HepG2 (cell line): ENCODE data around the gene KCND1. TPM values are rescaled to one million over a fixed set of nuclear protein-coding genes. Genes with fewer than 3 reads are reported as not detected.

ENCODE experiments used
- ARID2 ChIP-seq: sonication (generic); formaldehyde crosslinking; IDR thresholded peaks from 2 replicates; pipeline ENCODE4 v1.8.1; 2022; ENCODE audit warnings: mild to moderate bottlenecking, missing genetic modification reagents, borderline replicate concordance
- BCL6 ChIP-seq: IDR thresholded peaks from 2 replicates; pipeline ENCODE4 v1.6.1; 2016; ENCODE audit warnings: missing genetic modification reagents, missing compliant biosample characterization
- HNF4G ChIP-seq, 2 experiments: sonication (generic) in 1 of 2; formaldehyde crosslinking in 1 of 2; IDR thresholded peaks; 2 replicates each; pipeline versions ENCODE4 v1.4.0 to v1.6.1; 2011 to 2020; ENCODE audit warnings: borderline replicate concordance in 2 of 2, low read depth in 2 of 2, mild to moderate bottlenecking in 2 of 2, low read length in 1 of 2, missing genetic modification reagents in 1 of 2, moderate library complexity in 1 of 2
- KLF12 ChIP-seq: sonication (generic); formaldehyde crosslinking; IDR thresholded peaks from 2 replicates; pipeline ENCODE4 v1.4.0; 2020; ENCODE audit warnings: missing genetic modification reagents, borderline replicate concordance
- NFIB ChIP-seq: sonication (generic); formaldehyde crosslinking; IDR thresholded peaks from 2 replicates; pipeline ENCODE4 v1.9.0; 2021; ENCODE audit warnings: missing genetic modification reagents, mild to moderate bottlenecking, borderline replicate concordance
- NFKBIZ ChIP-seq: IDR thresholded peaks from 2 replicates; pipeline ENCODE4 v1.6.1; 2018; ENCODE audit warnings: missing genetic modification reagents, missing compliant biosample characterization
- NONO ChIP-seq, 2 experiments: fragments of 450-650 bp in 1 of 2; sonication (generic) in 1 of 2; formaldehyde crosslinking in 1 of 2; IDR thresholded peaks in 1 of 2; conservative IDR thresholded peaks in 1 of 2; 2 replicates each; pipeline versions ENCODE4 v1.6.1 to v1.8.0; 2017 to 2022; ENCODE audit warnings: mild to moderate bottlenecking in 1 of 2, missing genetic modification reagents in 1 of 2, moderate library complexity in 1 of 2
- RFX1 ChIP-seq: fragments of 450-650 bp; IDR thresholded peaks from 2 replicates; pipeline ENCODE4 v1.6.1; 2017
- SATB2 ChIP-seq: sonication (generic); formaldehyde crosslinking; IDR thresholded peaks from 2 replicates; pipeline ENCODE4 v1.5.0; 2020; ENCODE audit warnings: missing genetic modification reagents
- SUZ12 ChIP-seq: fragments of 150-350 bp; IDR thresholded peaks from 2 replicates; pipeline ENCODE4 v1.6.1; 2014; ENCODE audit warnings: low read depth, low read length
- TBP ChIP-seq: sonication (generic); formaldehyde crosslinking; IDR thresholded peaks from 2 replicates; pipeline ENCODE4 v1.5.0; 2020; ENCODE audit warnings: missing genetic modification reagents
- TBX2 ChIP-seq: sonication (generic); formaldehyde crosslinking; IDR thresholded peaks from 2 replicates; pipeline ENCODE4 v1.5.0; 2020; ENCODE audit warnings: missing genetic modification reagents, mild to moderate bottlenecking, borderline replicate concordance
- ZBTB7A ChIP-seq: sonication (generic); formaldehyde crosslinking; IDR thresholded peaks from 2 replicates; pipeline ENCODE4 v1.8.0; 2022; ENCODE audit warnings: mild to moderate bottlenecking, missing genetic modification reagents
- ZFP36L1 ChIP-seq: sonication (generic); formaldehyde crosslinking; IDR thresholded peaks from 2 replicates; pipeline ENCODE4 v1.8.0; 2022; ENCODE audit warnings: mild to moderate bottlenecking, missing genetic modification reagents, moderate library complexity
- ZFX ChIP-seq: sonication (generic); formaldehyde crosslinking; IDR thresholded peaks from 2 replicates; pipeline ENCODE4 v1.4.0; 2020; ENCODE audit warnings: mild to moderate bottlenecking, low read depth, missing genetic modification reagents, moderate library complexity
- ZMYM4 ChIP-seq: sonication (generic); formaldehyde crosslinking; IDR thresholded peaks from 2 replicates; pipeline ENCODE4 v1.8.1; 2023; ENCODE audit warnings: mild to moderate bottlenecking, missing genetic modification reagents
- ZNF605 ChIP-seq: sonication (generic); formaldehyde crosslinking; IDR thresholded peaks from 2 replicates; pipeline ENCODE4 v1.8.0; 2022; ENCODE audit warnings: mild to moderate bottlenecking, missing genetic modification reagents
- polyA plus RNA-seq, 8 experiments: library from polyadenylated mRNA; depleted of rRNA in 3 of 8; stranded (reverse) in 7 of 8; unstranded in 1 of 8; fragments of >200 nt; fragmentation: Illumina TruSeq in 4 of 8; extraction: Trizol in 4 of 8; gene quantifications; 2 replicates each; pipeline versions ENCODE4 v1.2.1 to v1.2.3, GENCODE V29; 2011 to 2016; ENCODE audit warnings: low read depth in 4 of 8, missing spikeins in 1 of 8, mixed read lengths in 1 of 8; ENCODE audit not compliant: insufficient read depth in 1 of 8
- total RNA-seq, 5 experiments: library from RNA; depleted of rRNA; stranded (reverse); fragments of >200 nt; fragmentation: Illumina TruSeq; extraction: Trizol; gene quantifications; 2 replicates each; pipeline ENCODE4 v1.2.3, GENCODE V29; 2016; ENCODE audit warnings: low read depth in 1 of 5
- TF ChIP-seq, protein P1 (sequence below): sonication (generic); formaldehyde crosslinking; IDR thresholded peaks from 2 replicates; pipeline ENCODE4 v1.5.0; 2020; ENCODE audit warnings: missing genetic modification reagents
- TF ChIP-seq, protein P2 (sequence below): sonication (generic); formaldehyde crosslinking; IDR thresholded peaks from 2 replicates; pipeline ENCODE4 v1.5.0; 2020; ENCODE audit warnings: mild to moderate bottlenecking, missing genetic modification reagents, borderline replicate concordance
- TF ChIP-seq, protein P3 (sequence below): sonication (generic); formaldehyde crosslinking; IDR thresholded peaks from 2 replicates; pipeline ENCODE4 v1.8.1; 2023; ENCODE audit warnings: mild to moderate bottlenecking, missing genetic modification reagents
- TF ChIP-seq, protein P4 (sequence below): sonication (generic); formaldehyde crosslinking; IDR thresholded peaks from 2 replicates; pipeline ENCODE4 v1.5.1; 2020; ENCODE audit warnings: mild to moderate bottlenecking, missing genetic modification reagents, moderate library complexity

Gene KCND1
- total and polyA plus RNA-seq, 2 of the 13 experiments (the other 11 are each of a cell fraction or from before 2014, with no cell fraction given): 0.07 to 0.30 TPM

DNA sequence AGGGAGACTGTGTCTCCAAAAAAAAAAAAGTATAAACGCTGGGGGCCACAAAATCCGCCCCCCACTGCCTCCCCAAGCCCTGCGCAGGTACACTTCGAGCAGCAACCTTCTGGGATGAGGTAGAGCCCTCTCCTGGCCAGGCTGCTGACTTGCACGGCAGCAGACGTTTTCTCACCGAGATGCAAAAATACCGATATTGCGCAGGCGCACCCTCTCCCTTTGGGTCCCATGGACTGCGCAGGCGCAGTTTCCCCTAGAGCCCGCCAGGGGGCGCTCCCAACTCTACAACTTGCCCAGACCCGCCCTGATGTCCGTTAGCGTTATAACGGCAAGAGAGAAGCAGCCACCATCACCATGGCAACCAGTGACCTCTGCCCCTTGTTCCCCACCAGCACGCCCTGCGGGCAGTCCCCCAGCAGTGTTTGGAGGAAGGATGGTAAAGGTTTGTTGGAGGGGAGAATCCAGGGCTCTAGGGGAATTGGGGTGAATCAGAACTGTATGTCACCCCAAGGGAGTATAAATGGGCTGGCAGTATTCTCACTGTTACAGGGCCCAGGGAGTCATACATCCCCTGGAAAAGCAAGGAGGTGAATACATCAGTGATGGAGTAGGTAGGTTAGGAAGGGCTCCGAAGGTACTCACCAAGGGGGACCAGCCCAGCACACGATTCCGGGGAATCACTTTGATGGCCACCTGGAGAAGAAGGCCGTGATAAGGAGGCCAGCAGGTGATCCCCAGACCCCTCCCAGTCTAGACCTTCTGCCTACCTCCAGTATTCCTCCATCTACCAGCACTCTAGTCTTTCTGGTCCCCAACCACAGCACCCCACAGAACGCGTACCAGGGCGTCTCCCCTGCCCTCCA is 54.3 kb downstream of the KCND1 start (continued):
- TF ChIP-seq RFX1 (peak; percentile 83), NONO (IDR thresholded peaks at IDR 0.05) (no peak), NONO (CRISPR knock-in tag; conservative IDR thresholded peaks at IDR 0.05) (no peak), SUZ12 (no peak), SATB2 (CRISPR knock-in tag) (no peak), BCL6 (CRISPR knock-in tag) (no peak), ZBTB7A (CRISPR knock-in tag) (no peak), TBP (CRISPR knock-in tag) (no peak), ARID2 (CRISPR knock-in tag) (no peak), ZFX (CRISPR knock-in tag) (no peak; the same call in 1 of the 2 replicates), NFKBIZ (CRISPR knock-in tag) (no peak), TBX2 (no peak), ZFP36L1 (CRISPR knock-in tag) (no peak), HNF4G (IDR thresholded peaks at IDR 0.05; ENCODE audit: borderline replicate concordance, low read depth, low read length) (peak; percentile 32; the same call in 1 of the 2 replicates), HNF4G (CRISPR knock-in tag; IDR thresholded peaks at IDR 0.05; ENCODE audit: borderline replicate concordance, low read depth) (no peak), KLF12 (CRISPR knock-in tag) (no peak), ZMYM4 (peak; percentile 50; the same call in 1 of the 2 replicates), NFIB (CRISPR knock-in tag) (no peak), ZNF605 (CRISPR knock-in tag) (peak; percentile 82)
- TF ChIP-seq, protein P1, sequence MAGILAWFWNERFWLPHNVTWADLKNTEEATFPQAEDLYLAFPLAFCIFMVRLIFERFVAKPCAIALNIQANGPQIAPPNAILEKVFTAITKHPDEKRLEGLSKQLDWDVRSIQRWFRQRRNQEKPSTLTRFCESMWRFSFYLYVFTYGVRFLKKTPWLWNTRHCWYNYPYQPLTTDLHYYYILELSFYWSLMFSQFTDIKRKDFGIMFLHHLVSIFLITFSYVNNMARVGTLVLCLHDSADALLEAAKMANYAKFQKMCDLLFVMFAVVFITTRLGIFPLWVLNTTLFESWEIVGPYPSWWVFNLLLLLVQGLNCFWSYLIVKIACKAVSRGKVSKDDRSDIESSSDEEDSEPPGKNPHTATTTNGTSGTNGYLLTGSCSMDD (CRISPR knock-in tag): no peak
- TF ChIP-seq, protein P2, sequence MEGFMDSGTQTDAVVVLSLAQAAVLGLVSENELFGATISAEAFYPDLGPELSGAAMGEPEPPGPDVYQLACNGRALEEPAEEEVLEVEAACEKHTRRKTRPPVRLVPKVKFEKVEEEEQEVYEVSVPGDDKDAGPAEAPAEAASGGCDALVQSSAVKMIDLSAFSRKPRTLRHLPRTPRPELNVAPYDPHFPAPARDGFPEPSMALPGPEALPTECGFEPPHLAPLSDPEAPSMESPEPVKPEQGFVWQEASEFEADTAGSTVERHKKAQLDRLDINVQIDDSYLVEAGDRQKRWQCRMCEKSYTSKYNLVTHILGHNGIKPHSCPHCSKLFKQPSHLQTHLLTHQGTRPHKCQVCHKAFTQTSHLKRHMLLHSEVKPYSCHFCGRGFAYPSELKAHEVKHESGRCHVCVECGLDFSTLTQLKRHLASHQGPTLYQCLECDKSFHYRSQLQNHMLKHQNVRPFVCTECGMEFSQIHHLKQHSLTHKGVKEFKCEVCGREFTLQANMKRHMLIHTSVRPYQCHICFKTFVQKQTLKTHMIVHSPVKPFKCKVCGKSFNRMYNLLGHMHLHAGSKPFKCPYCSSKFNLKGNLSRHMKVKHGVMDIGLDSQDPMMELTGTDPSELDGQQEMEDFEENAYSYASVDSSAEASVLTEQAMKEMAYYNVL: no peak
- TF ChIP-seq, protein P3, sequence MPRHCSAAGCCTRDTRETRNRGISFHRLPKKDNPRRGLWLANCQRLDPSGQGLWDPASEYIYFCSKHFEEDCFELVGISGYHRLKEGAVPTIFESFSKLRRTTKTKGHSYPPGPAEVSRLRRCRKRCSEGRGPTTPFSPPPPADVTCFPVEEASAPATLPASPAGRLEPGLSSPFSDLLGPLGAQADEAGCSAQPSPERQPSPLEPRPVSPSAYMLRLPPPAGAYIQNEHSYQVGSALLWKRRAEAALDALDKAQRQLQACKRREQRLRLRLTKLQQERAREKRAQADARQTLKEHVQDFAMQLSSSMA (CRISPR knock-in tag): no peak
- TF ChIP-seq, protein P4, sequence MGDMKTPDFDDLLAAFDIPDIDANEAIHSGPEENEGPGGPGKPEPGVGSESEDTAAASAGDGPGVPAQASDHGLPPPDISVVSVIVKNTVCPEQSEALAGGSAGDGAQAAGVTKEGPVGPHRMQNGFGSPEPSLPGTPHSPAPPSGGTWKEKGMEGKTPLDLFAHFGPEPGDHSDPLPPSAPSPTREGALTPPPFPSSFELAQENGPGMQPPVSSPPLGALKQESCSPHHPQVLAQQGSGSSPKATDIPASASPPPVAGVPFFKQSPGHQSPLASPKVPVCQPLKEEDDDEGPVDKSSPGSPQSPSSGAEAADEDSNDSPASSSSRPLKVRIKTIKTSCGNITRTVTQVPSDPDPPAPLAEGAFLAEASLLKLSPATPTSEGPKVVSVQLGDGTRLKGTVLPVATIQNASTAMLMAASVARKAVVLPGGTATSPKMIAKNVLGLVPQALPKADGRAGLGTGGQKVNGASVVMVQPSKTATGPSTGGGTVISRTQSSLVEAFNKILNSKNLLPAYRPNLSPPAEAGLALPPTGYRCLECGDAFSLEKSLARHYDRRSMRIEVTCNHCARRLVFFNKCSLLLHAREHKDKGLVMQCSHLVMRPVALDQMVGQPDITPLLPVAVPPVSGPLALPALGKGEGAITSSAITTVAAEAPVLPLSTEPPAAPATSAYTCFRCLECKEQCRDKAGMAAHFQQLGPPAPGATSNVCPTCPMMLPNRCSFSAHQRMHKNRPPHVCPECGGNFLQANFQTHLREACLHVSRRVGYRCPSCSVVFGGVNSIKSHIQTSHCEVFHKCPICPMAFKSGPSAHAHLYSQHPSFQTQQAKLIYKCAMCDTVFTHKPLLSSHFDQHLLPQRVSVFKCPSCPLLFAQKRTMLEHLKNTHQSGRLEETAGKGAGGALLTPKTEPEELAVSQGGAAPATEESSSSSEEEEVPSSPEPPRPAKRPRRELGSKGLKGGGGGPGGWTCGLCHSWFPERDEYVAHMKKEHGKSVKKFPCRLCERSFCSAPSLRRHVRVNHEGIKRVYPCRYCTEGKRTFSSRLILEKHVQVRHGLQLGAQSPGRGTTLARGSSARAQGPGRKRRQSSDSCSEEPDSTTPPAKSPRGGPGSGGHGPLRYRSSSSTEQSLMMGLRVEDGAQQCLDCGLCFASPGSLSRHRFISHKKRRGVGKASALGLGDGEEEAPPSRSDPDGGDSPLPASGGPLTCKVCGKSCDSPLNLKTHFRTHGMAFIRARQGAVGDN (CRISPR knock-in tag): peak; percentile 55
